Thymus (tissue), 11 donors: ENCODE data around the gene ARHGAP28. TPM values are rescaled to one million over a fixed set of nuclear protein-coding genes. Genes with fewer than 3 reads are reported as not detected.
"Not testable (repeated sequence)": the region's sequence is repeated elsewhere in the genome, so short reads cannot be mapped to it uniquely, and the experiment has no call there.

Experiments used
- DNase-seq, 9 donors: peaks; one replicate each; pipeline ENCODE4 v3.0.0-alpha.2; 2013; ENCODE audit warnings: low spot score in 9 of 9, low read depth in 6 of 9, missing footprints in 1 of 9
- H3K27ac ChIP-seq, 2 donors: one replicate each; pipeline ENCODE4 v1.5.1; 2013; ENCODE audit warnings: control low read depth in 1 of 2, low read depth in 1 of 2, low read length in 1 of 2, mild to moderate bottlenecking in 1 of 2, moderate library complexity in 1 of 2
- H3K27me3 ChIP-seq, 2 donors: one replicate each; pipeline ENCODE4 v1.5.1; 2013; ENCODE audit warnings: low read length in 1 of 2; ENCODE audit not compliant: control insufficient read depth in 2 of 2, insufficient read depth in 1 of 2
- H3K36me3 ChIP-seq, 2 donors: one replicate each; pipeline ENCODE4 v1.5.1; 2013; ENCODE audit warnings: low read length in 1 of 2, mild to moderate bottlenecking in 1 of 2, moderate library complexity in 1 of 2; ENCODE audit not compliant: control insufficient read depth in 2 of 2, insufficient read depth in 2 of 2
- H3K4me1 ChIP-seq, 2 donors: one replicate each; pipeline ENCODE4 v1.5.1; 2013; ENCODE audit warnings: low read length in 2 of 2; ENCODE audit not compliant: control insufficient read depth in 2 of 2, insufficient read depth in 2 of 2
- H3K4me3 ChIP-seq, 2 donors: one replicate each; pipeline ENCODE4 v1.5.1; 2013; ENCODE audit warnings: low read length in 2 of 2, control low read depth in 1 of 2, mild to moderate bottlenecking in 1 of 2
- H3K9me3 ChIP-seq, 2 donors: one replicate each; pipeline ENCODE4 v1.5.1; 2013; ENCODE audit warnings: low read length in 1 of 2, mild to moderate bottlenecking in 1 of 2; ENCODE audit not compliant: control insufficient read depth in 2 of 2, insufficient read depth in 1 of 2
- WGBS: extraction: QIAGEN DNeasy Blood & Tissue Kit; methylation state at CpG from one replicate; pipeline ENCODE4 v1.1.7; 2013; 5-methylcytosine and 5-hydroxymethylcytosine counted together
- polyA plus RNA-seq: library from polyadenylated mRNA; stranded (reverse); fragments of 200-250 nt; gene quantifications from one replicate; pipeline ENCODE4 v1.2.3, GENCODE V29; 2013
- total RNA-seq: library from RNA; stranded (reverse); fragments of 120-200 nt; gene quantifications from one replicate; pipeline ENCODE4 v1.2.4, GENCODE V29; 2013
- donor health status: healthy.

The ARHGAP28 gene
- total and polyA plus RNA-seq, 2 donors = 2.6 to 4.7 TPM

GRCh38 chr18:6811816-6812215 is 82.3 kb downstream of the ARHGAP28 start:
- no peak overlapping the region for H3K4me3 ChIP-seq
- H3K4me1 ChIP-seq = no peaks in the 10 kb centered on the region
- no peak for DNase-seq
- H3K36me3 ChIP-seq = no peaks in the 10 kb centered on the region
- no peaks in the 10 kb centered on the region for H3K9me3 ChIP-seq
- H3K27ac ChIP-seq = no peak overlapping the region
- no peaks in the 10 kb centered on the region for H3K27me3 ChIP-seq
- 81% methylated on average over 1 of the region's 1 CpG for WGBS

GRCh38 chr18:6814882-6815425 is 85.4 kb downstream of the ARHGAP28 start:
- Histone ChIP-seq H3K36me3 (no peaks in the 10 kb centered on the region), H3K27ac (no peak overlapping the region), H3K27me3 (no peaks in the 10 kb centered on the region), H3K4me1 (no peaks in the 10 kb centered on the region), H3K9me3 (no peaks in the 10 kb centered on the region), H3K4me3 (no peak overlapping the region)
- 89% methylated on average over 4 of the region's 4 CpGs for WGBS
- DNase-seq = no peak

GRCh38 chr18:6816154-6816553 is 86.6 kb downstream of the ARHGAP28 start:
- DNase-seq = no peak
- no peaks in the 10 kb centered on the region for H3K27me3 ChIP-seq
- WGBS = 90% methylated on average over 3 of the region's 3 CpGs
- H3K27ac ChIP-seq = no peak overlapping the region
- no peaks in the 10 kb centered on the region for H3K4me1 ChIP-seq
- H3K36me3 ChIP-seq = no peaks in the 10 kb centered on the region
- H3K9me3 ChIP-seq = no peaks in the 10 kb centered on the region
- H3K4me3 ChIP-seq = no peak overlapping the region

- Histone ChIP-seq H3K4me1 (no peaks in the 10 kb centered on the region), H3K27me3 (no peaks in the 10 kb centered on the region), H3K4me3 (no peak overlapping the region), H3K36me3 (no peaks in the 10 kb centered on the region), H3K9me3 (no peaks in the 10 kb centered on the region), H3K27ac (no peak overlapping the region)
- WGBS = 81% methylated on average over 1 of the region's 1 CpG
- no peak for DNase-seq
Measured at GRCh38 chr18:6819332-6819731, 89.8 kb downstream of the ARHGAP28 start.

GRCh38 chr18:6820314-6820713 is 90.8 kb downstream of the ARHGAP28 start:
- H3K4me3 ChIP-seq = no peak overlapping the region
- no peaks in the 10 kb centered on the region for H3K4me1 ChIP-seq
- H3K9me3 ChIP-seq = no peaks in the 10 kb centered on the region
- H3K36me3 ChIP-seq = no peaks in the 10 kb centered on the region
- H3K27ac ChIP-seq = no peak overlapping the region
- no peaks in the 10 kb centered on the region for H3K27me3 ChIP-seq
- DNase-seq = no peak

- H3K4me3 ChIP-seq = no peak overlapping the region
- DNase-seq = no peak
- H3K27ac ChIP-seq = no peak overlapping the region
- WGBS = 95% methylated on average over 1 of the region's 1 CpG
- no peaks in the 10 kb centered on the region for H3K36me3 ChIP-seq
- no peaks in the 10 kb centered on the region for H3K27me3 ChIP-seq
- no peaks in the 10 kb centered on the region for H3K9me3 ChIP-seq
- H3K4me1 ChIP-seq = no peaks in the 10 kb centered on the region
Measured at GRCh38 chr18:6821356-6821755, 91.8 kb downstream of the ARHGAP28 start.

GRCh38 chr18:6827161-6827560 is 97.6 kb downstream of the ARHGAP28 start:
- H3K36me3 ChIP-seq, H3K4me3 ChIP-seq, H3K27me3 ChIP-seq, H3K4me1 ChIP-seq, H3K27ac ChIP-seq, H3K9me3 ChIP-seq, DNase-seq: not testable (repeated sequence)
- 98% methylated on average over 21 of the region's 29 CpGs for WGBS

GRCh38 chr18:6827566-6827965 is 98.0 kb downstream of the ARHGAP28 start:
- not testable (repeated sequence) for H3K27ac ChIP-seq, H3K27me3 ChIP-seq, H3K36me3 ChIP-seq, H3K4me3 ChIP-seq, H3K4me1 ChIP-seq, DNase-seq, H3K9me3 ChIP-seq
- WGBS = 98% methylated on average over 26 of the region's 30 CpGs

GRCh38 chr18:6830916-6831315 is 101.4 kb downstream of the ARHGAP28 start:
- WGBS = 98% methylated on average over 1 of the region's 1 CpG
- Histone ChIP-seq H3K4me3 (no peak overlapping the region), H3K4me1 (no peaks in the 10 kb centered on the region), H3K9me3 (no peaks in the 10 kb centered on the region), H3K36me3 (no peaks in the 10 kb centered on the region), H3K27me3 (no peaks in the 10 kb centered on the region), H3K27ac (no peak overlapping the region)
- no peak for DNase-seq

- WGBS = 90% methylated on average over 1 of the region's 1 CpG
- Histone ChIP-seq H3K36me3 (no peaks in the 10 kb centered on the region), H3K27ac (no peak overlapping the region), H3K4me3 (no peak overlapping the region), H3K4me1 (no peaks in the 10 kb centered on the region), H3K9me3 (no peaks in the 10 kb centered on the region), H3K27me3 (no peaks in the 10 kb centered on the region)
- DNase-seq = no peak
Measured at GRCh38 chr18:6835345-6835744, 105.8 kb downstream of the ARHGAP28 start.
